GM18951 (cell line): Measurements from ENCODE around the gene RBM3.

Experiments
- POLR2A ChIP-seq: IDR thresholded peaks from 4 replicates; pipeline ENCODE4 v1.6.1; 2011; ENCODE audit warnings: mild to moderate bottlenecking; ENCODE audit not compliant: insufficient read length, insufficient read depth; ENCODE audit errors: extremely low read depth
- in situ Hi-C: fragments of 300-500 bp; cut with MboI; formaldehyde crosslinking; loops from one replicate; pipeline ENCODE4 v1.12.0; 2022; ENCODE audit warnings: low sequenced_read_pairs, mixed read lengths, inconsistent platforms; ENCODE audit not compliant: unreplicated experiment

Gene RBM3

GRCh38 chrX:48626401-48627298 lies 52.4 kb downstream of the RBM3 start:
- TF ChIP-seq POLR2A, result no peak
- in situ Hi-C loops, result no loop called here
